ENCODE data around the gene E2F1. TPM values are rescaled to one million over a fixed set of nuclear protein-coding genes. Genes with fewer than 3 reads are reported as not detected.

Gene E2F1
- total RNA-seq, 4 donors from 2014 or later: 2.1 to 4.8 (median 3.1) TPM

GRCh38 chr20:33669224-33669623 lies 17.0 kb downstream of the E2F1 start:
- peaks cover 33 to 82% (median 42%) of the 10 kb centered on the region in 3 donors for H3K4me1 ChIP-seq
- H3K9me3 ChIP-seq: no peaks in the 10 kb centered on the region
- H3K27ac ChIP-seq: peak overlapping the region in 2 of 4 donors; percentile 14 to 36
- TF ChIP-seq CTCF (IDR thresholded peaks at IDR 0.05) (no peak), POLR2A (IDR thresholded peaks at IDR 0.05) (no peak)
- intact Hi-C loops (cut with DNase I): loop anchor here (5.0 kb wide), 1 partner anchor 212 kb away; no protein-coding TSS in a partner anchor
- no peak overlapping the region for H3K4me3 ChIP-seq
- H3K36me3 ChIP-seq: peaks cover 0 to 28% (median 0%) of the 10 kb centered on the region in 3 donors
- WGBS, 2 donors: 60% methylated on average over 1 of the region's 5 CpGs; no CpG with 5 or more reads in 1 of the 2 donors
- no peak for DNase-seq
- H3K27me3 ChIP-seq: no peaks in the 10 kb centered on the region

- TF ChIP-seq POLR2A (IDR thresholded peaks at IDR 0.05): no peak
- no peak for TF ChIP-seq CTCF (IDR thresholded peaks at IDR 0.05)
- H3K27ac ChIP-seq: peak overlapping the region in 3 of 4 donors; percentile 88 to 93 (median 92)
- WGBS, 2 donors: 34 to 35% methylated on average over 9 to 10 of the region's 13 CpGs
- H3K27me3 ChIP-seq: no peaks in the 10 kb centered on the region
- intact Hi-C loops (cut with DNase I): loop anchor here (5.0 kb wide), 1 partner anchor 211 kb away; no protein-coding TSS in a partner anchor
- peaks cover 0 to 28% (median 0%) of the 10 kb centered on the region in 3 donors for H3K36me3 ChIP-seq
- H3K4me1 ChIP-seq: peaks cover 34 to 84% (median 45%) of the 10 kb centered on the region in 3 donors
- H3K9me3 ChIP-seq: no peaks in the 10 kb centered on the region
- H3K4me3 ChIP-seq: no peak overlapping the region
- no peak for DNase-seq
Measured at GRCh38 chr20:33668466-33669155, 17.6 kb downstream of the E2F1 start.

- Histone ChIP-seq H3K9me3 (no peaks in the 10 kb centered on the region), H3K4me3 (peak overlapping the region; percentile 49 to 72 (median 58)), H3K27me3 (no peaks in the 10 kb centered on the region), H3K4me1 (peaks cover 31 to 82% (median 43%) of the 10 kb centered on the region in 3 donors), H3K27ac (peak overlapping the region; percentile 86 to 93 (median 90)), H3K36me3 (peaks cover 0 to 28% (median 0%) of the 10 kb centered on the region in 3 donors)
- no peak for TF ChIP-seq POLR2A (IDR thresholded peaks at IDR 0.05)
- peak; percentile 91 to 97 (median 93) for TF ChIP-seq CTCF (IDR thresholded peaks at IDR 0.05)
- 18% methylated on average over 4 of the region's 47 CpGs; no CpG with 5 or more reads in 1 of the 2 donors for WGBS, 2 donors
- no peak for DNase-seq
- intact Hi-C loops (cut with DNase I): loop anchor here (5.0 kb wide), 1 partner anchor 211 kb away; no protein-coding TSS in a partner anchor
Measured at GRCh38 chr20:33667676-33668465, 18.3 kb downstream of the E2F1 start.

GRCh38 chr20:33667245-33667675 lies 18.9 kb downstream of the E2F1 start:
- Histone ChIP-seq H3K4me3 (peak overlapping the region; percentile 49 to 72 (median 58)), H3K4me1 (peaks cover 31 to 81% (median 41%) of the 10 kb centered on the region in 3 donors), H3K27ac (peak overlapping the region; percentile 86 to 93 (median 90)), H3K36me3 (peaks cover 0 to 28% (median 0%) of the 10 kb centered on the region in 3 donors), H3K27me3 (no peaks in the 10 kb centered on the region), H3K9me3 (no peaks in the 10 kb centered on the region)
- WGBS, 2 donors: 4% methylated on average over 4 of the region's 55 CpGs; no CpG with 5 or more reads in 1 of the 2 donors
- DNase-seq: no peak
- TF ChIP-seq POLR2A (IDR thresholded peaks at IDR 0.05) (no peak), CTCF (IDR thresholded peaks at IDR 0.05) (no peak)
- intact Hi-C loops (cut with DNase I): loop anchor here (5.0 kb wide), 1 partner anchor 210 kb away; no protein-coding TSS in a partner anchor

Data from esophagus squamous epithelium (tissue), 5 donors.